OCI-LY7 (cell line): Measurements from ENCODE around the gene DOCK4. TPM values are rescaled to one million over a fixed set of nuclear protein-coding genes. Genes with fewer than 3 reads are reported as not detected.

Experiments
- BruUV-seq: library from RNA; stranded (reverse); fragments of 400-500 nt; replicated peaks from 2 replicates; lab custom pipeline; 2021; lab: Mats Ljungman, UMichigan
- CTCF ChIA-PET: fragments of 300-600 bp; sonication (Branson Sonifier 250); formaldehyde crosslinking; loops from one replicate; lab custom pipeline; 2022; ENCODE audit warnings: antibody characterized with exemption; ENCODE audit not compliant: unreplicated experiment; lab: Charles Lee
- POLR2A ChIA-PET: fragments of 300-600 bp; sonication (Branson Sonifier 250); formaldehyde crosslinking; loops from one replicate; lab custom pipeline; 2022; ENCODE audit warnings: antibody characterized with exemption; lab: Charles Lee
- DNase-seq: peaks from one replicate; pipeline ENCODE4 v3.0.0-alpha.2; 2015; ENCODE audit warnings: low spot score
- H2AFZ ChIP-seq: fragments of 200-600 bp; sonication (generic), shearing (Covaris generic); 2 replicates; pipeline ENCODE4 v1.6.1; 2014; ENCODE audit warnings: mild to moderate bottlenecking, antibody characterized with exemption, low read length, moderate library complexity
- H3K27ac ChIP-seq: fragments of 200-600 bp; sonication (generic); 2 replicates; pipeline ENCODE4 v1.5.1; 2014; ENCODE audit warnings: mixed run types, low read depth, mild to moderate bottlenecking, moderate library complexity, low read length, inconsistent platforms; ENCODE audit not compliant: poor library complexity, severe bottlenecking
- H3K36me3 ChIP-seq: fragments of 200-600 bp; sonication (generic); 2 replicates; pipeline ENCODE4 v1.6.1; 2014; ENCODE audit warnings: mild to moderate bottlenecking, antibody characterized with exemption, low read length, moderate library complexity, mixed read lengths; ENCODE audit not compliant: insufficient read depth
- H3K4me1 ChIP-seq: fragments of 200-600 bp; sonication (generic); 2 replicates; pipeline ENCODE4 v1.5.1; 2014; ENCODE audit warnings: mild to moderate bottlenecking, low read length; ENCODE audit not compliant: insufficient read depth, poor library complexity, severe bottlenecking
- H3K4me2 ChIP-seq: fragments of 200-600 bp; sonication (generic); 2 replicates; pipeline ENCODE4 v1.6.1; 2014; ENCODE audit warnings: mild to moderate bottlenecking, low read length
- H3K4me3 ChIP-seq: fragments of 200-600 bp; sonication (generic); 2 replicates; pipeline ENCODE4 v1.5.1; 2014; ENCODE audit warnings: mild to moderate bottlenecking, low read depth, low read length; ENCODE audit not compliant: poor library complexity, severe bottlenecking
- H3K79me2 ChIP-seq: fragments of 200-600 bp; sonication (generic); 2 replicates; pipeline ENCODE4 v1.6.1; 2016; ENCODE audit warnings: low read depth, mild to moderate bottlenecking, low read length, moderate library complexity, mixed read lengths; ENCODE audit not compliant: insufficient read depth
- H3K9me2 ChIP-seq: fragments of 200-600 bp; sonication (generic); 2 replicates; pipeline ENCODE4 v1.6.1; 2016; ENCODE audit warnings: mild to moderate bottlenecking, low read length, mixed read lengths; ENCODE audit not compliant: insufficient read depth
- H3K9me3 ChIP-seq: fragments of 200-600 bp; sonication (generic); 2 replicates; pipeline ENCODE4 v1.6.1; 2014; ENCODE audit warnings: mild to moderate bottlenecking, mixed run types, low read length, mixed read lengths
- H4K20me1 ChIP-seq: fragments of 200-600 bp; sonication (generic); 2 replicates; pipeline ENCODE4 v1.6.1; 2014; ENCODE audit warnings: mild to moderate bottlenecking, antibody characterized with exemption, low read length, moderate library complexity, mixed read lengths; ENCODE audit not compliant: insufficient read depth
- CTCF ChIP-seq: fragments of 200-600 bp; sonication (generic); conservative IDR thresholded peaks from 2 replicates; pipeline ENCODE4 v1.5.1; 2014; ENCODE audit warnings: mild to moderate bottlenecking, antibody characterized with exemption, low read length, moderate library complexity, mixed read lengths
- EZH2phosphoT487 ChIP-seq: fragments of 200-600 bp; sonication (generic); IDR thresholded peaks from 2 replicates; pipeline ENCODE4 v1.6.1; 2018; ENCODE audit warnings: low read depth, borderline replicate concordance, mild to moderate bottlenecking, mixed run types, antibody characterized with exemption, low read length, moderate library complexity, mixed read lengths
- intact Hi-C: fragments of 100-400 bp; cut with micrococcal nuclease; formaldehyde crosslinking; loops from one replicate; pipeline ENCODE4 v1.10.0; 2022; ENCODE audit not compliant: unreplicated experiment
- total RNA-seq, 2 experiments: library from RNA; depleted of rRNA in 1 of 2; stranded (reverse); fragments of >200 nt in 1 of 2; shearing (Covaris generic) in 1 of 2; gene quantifications; 2 replicates each; pipeline ENCODE4 v1.2.3, GENCODE V29; 2014 to 2022

The DOCK4 gene
- total RNA-seq, 2 experiments from 2014 or later: 0.91 to 4.9 TPM

GRCh38 chr7:111741811-111742240 is 464.4 kb downstream of the DOCK4 start:
- intact Hi-C loops: loop anchor here (5.0 to 10.0 kb wide), 2 partner anchors 670 to 1683 kb away; no protein-coding TSS in a partner anchor
- BruUV-seq: no TSS peak
- POLR2A ChIA-PET: no interaction called here

GRCh38 chr7:111740942-111741341 is 465.3 kb downstream of the DOCK4 start:
- Histone ChIP-seq H3K9me2 (no peaks in the 10 kb centered on the region), H3K4me3 (no peak overlapping the region), H3K4me1 (no peaks in the 10 kb centered on the region), H3K27ac (no peak overlapping the region), H3K4me2 (no peak overlapping the region), H3K36me3 (no peaks in the 10 kb centered on the region), H3K79me2 (no peaks in the 10 kb centered on the region), H4K20me1 (no peaks in the 10 kb centered on the region), H2AFZ (no peak overlapping the region), H3K9me3 (no peaks in the 10 kb centered on the region)
- TF ChIP-seq CTCF (no peak), EZH2phosphoT487 (no peak)
- POLR2A ChIA-PET: interaction anchor here (0.6 kb wide), 1 partner anchor 20 kb away, joined by 3 read pairs; no protein-coding TSS in a partner anchor
- intact Hi-C loops: loop anchor here (5.0 to 10.0 kb wide), 2 partner anchors 671 to 1684 kb away; no protein-coding TSS in a partner anchor
- DNase-seq: no peak
- no TSS peak for BruUV-seq
- CTCF ChIA-PET: no interaction called here

More at GRCh38 chr7:111741811-111742240, 464.4 kb downstream of the DOCK4 start:
- H3K4me2 ChIP-seq: no peak overlapping the region
- H3K9me2 ChIP-seq: no peaks in the 10 kb centered on the region
- peak; percentile 63 for DNase-seq
- no peaks in the 10 kb centered on the region for H3K79me2 ChIP-seq
- CTCF ChIA-PET: no interaction called here
- TF ChIP-seq CTCF: peak; percentile 79
- TF ChIP-seq EZH2phosphoT487: no peak
- no peaks in the 10 kb centered on the region for H3K4me1 ChIP-seq
- H3K27ac ChIP-seq: no peak overlapping the region
- H2AFZ ChIP-seq: no peak overlapping the region
- no peaks in the 10 kb centered on the region for H3K9me3 ChIP-seq
- H3K4me3 ChIP-seq: no peak overlapping the region
- H3K36me3 ChIP-seq: no peaks in the 10 kb centered on the region
- no peaks in the 10 kb centered on the region for H4K20me1 ChIP-seq

GRCh38 chr7:111736552-111736874 is 469.7 kb downstream of the DOCK4 start:
- POLR2A ChIA-PET: interaction anchor here (1.0 kb wide), 1 partner anchor 714 kb away, joined by 3 read pairs; the partner anchor contains the start of gene IFRD1
- Histone ChIP-seq H4K20me1 (no peaks in the 10 kb centered on the region), H3K4me1 (no peaks in the 10 kb centered on the region), H3K9me3 (no peaks in the 10 kb centered on the region), H3K4me2 (no peak overlapping the region), H3K36me3 (no peaks in the 10 kb centered on the region), H3K4me3 (no peak overlapping the region), H3K27ac (no peak overlapping the region), H3K9me2 (no peaks in the 10 kb centered on the region), H2AFZ (no peak overlapping the region), H3K79me2 (no peaks in the 10 kb centered on the region)
- TF ChIP-seq EZH2phosphoT487: no peak
- TF ChIP-seq CTCF: no peak
- no peak for DNase-seq
- BruUV-seq: no TSS peak
- intact Hi-C loops: loop anchor here (5.0 to 10.0 kb wide), 3 partner anchors 249 to 1889 kb away; no protein-coding TSS in a partner anchor
- CTCF ChIA-PET: no interaction called here
